ENCODE measurements around the gene HDAC9.

Gene HDAC9

DNA sequence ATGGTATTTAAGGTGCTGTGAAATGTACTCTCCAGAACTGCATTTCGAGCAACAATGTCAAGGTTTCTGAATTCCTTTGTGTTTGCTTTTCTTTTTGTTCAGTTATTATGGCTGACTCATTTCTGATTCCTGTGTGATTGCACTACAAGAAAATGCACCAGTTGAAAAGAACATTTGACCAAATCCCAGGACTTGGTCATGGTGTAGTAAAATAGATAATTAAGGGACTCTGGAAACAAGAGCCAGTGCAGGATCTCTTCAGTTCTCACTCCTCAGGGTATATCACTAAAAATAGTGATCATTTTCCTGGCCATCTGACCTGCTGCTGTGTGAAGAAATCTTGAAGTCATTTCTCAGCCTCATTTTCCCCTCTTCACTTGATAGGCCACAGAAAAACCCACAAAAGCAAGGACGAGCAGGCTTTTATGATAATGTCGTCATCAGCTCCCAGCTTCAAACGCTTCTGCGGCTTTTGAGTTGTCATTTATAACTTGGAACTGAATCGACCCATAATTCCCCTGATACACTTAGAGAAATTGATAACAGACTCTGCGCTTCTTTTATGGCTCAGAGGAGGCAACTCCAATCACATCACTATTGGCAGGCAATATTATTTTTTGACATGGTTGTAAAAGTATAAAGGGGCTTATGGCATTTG, 274.7 kb downstream of the HDAC9 start:
- DNase-seq (ENCODE audit: insufficient read length, low spot score), result no peak

DNA sequence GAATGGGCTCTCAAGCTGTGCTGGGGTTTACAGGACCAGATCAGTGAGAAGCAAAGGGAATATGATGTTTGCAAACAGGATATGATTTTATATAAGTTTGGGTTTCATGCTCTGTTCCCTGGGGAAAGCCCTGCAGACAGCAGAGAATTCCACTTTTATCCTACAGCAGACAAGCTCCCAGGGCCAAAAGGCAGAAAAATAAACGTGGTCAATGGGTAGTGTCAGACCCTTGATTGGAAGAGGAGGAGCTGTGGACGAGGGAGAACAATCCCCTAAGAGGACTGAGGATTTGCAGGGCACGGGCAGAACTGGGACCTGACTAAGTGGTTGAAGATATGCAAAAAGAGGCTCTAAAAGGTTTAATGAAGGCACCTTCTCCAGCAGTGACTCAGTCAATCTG, 275.3 kb downstream of the HDAC9 start:
- no peak for FAIRE-seq

More for the DNA sequence above, 274.7 kb downstream of the HDAC9 start:
- FAIRE-seq, result no peak

DNA sequence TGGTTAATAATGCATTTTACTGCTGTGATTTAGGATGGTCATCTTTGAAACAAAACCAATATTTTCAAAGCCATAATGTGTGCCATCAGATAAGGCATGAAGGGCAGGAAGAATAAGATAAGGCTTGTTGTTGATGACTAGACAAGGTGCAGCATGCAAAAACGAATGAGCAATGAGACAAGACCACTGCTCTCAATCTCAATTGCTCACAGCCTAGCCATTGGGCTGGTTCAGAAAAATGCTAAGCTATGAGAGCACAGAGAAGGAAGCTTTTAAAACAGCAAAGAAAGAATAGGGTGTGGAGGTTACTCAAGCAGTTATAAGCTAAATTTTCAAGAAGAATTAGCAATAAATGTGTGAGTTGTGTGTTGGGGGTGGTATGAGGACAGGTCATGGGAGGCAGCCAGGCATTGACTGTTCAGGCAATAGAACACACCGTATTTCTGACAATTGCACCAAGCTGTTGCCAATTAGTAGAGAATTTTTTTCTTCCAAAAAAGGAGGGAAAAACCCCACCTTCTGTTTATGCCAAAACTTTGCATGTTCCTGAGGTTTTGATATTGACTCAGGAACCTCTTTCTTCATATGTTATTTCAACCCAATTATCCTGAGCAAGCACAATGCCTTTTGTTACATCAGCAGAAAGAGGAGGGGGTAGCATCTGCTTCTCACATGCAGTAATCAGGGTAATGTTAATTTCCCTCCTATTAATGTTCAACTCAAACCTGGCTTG, 276.5 kb downstream of the HDAC9 start:
- DNase-seq (ENCODE audit: insufficient read length, low spot score) (no peak), FAIRE-seq (no peak)

More for the DNA sequence above, 275.3 kb downstream of the HDAC9 start:
- DNase-seq (ENCODE audit: insufficient read length, low spot score), result no peak

DNA sequence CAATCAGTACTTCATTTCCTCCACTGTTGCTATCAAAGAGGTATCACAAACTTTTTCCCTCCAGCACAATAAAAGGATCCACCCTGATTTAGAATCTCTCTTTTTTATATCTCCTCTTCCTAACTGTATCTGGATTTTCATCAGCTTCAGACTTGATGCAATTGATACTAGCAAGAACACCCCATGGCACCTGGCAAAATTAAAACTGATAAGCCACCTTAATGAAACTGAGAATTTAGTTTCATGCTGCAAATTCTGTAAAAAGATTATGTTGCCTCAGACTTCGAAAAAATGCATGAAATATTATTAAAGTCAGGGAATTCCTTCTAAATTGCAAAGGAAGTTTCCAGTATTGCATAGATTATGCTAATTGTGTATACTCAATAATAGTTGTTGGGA, 277.0 kb downstream of the HDAC9 start:
- no peak for FAIRE-seq

DNA sequence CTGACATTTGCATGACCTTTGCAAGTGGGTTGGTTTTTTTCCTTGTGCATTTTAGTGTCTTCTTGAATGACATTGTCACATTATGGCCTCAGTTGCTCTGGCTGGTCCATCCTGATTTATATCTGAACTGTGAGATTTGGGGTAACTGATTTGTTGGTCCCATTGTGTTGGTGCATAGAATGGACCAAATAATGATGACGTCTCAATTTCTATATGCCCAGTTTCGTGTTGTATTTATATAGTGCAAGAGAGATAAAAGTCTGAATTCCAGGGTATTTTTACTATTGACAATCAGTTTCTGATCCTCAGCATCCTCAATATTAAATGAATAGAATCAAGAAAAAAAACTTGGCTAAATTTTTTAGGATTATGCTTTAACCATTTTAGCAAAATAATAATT, 281.8 kb downstream of the HDAC9 start:
- DNase-seq (ENCODE audit: insufficient read length, low spot score) (no peak), FAIRE-seq (no peak)

More for the DNA sequence above, 277.0 kb downstream of the HDAC9 start:
- DNase-seq (ENCODE audit: insufficient read length, low spot score), result no peak

DNA sequence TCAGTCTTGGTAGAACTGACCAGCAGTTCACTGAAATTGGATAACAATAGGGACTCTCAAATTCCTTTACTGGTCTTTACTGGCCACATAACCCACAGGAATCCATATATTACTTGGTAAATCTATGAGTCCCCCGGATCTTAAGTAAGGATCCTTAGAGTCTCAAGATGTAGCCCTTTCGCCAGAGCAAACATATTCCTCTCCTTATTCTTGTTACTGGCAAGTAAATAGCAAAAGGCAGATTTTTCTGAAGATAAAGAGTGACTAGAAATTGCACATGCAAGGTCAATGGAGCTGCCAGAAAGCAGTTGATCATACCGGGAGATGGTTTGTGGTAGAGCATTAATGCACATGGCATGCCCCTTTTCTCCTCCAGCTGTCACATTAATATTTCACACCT, 283.0 kb downstream of the HDAC9 start:
- no peak for FAIRE-seq
- DNase-seq (ENCODE audit: insufficient read length, low spot score), result no peak

DNA sequence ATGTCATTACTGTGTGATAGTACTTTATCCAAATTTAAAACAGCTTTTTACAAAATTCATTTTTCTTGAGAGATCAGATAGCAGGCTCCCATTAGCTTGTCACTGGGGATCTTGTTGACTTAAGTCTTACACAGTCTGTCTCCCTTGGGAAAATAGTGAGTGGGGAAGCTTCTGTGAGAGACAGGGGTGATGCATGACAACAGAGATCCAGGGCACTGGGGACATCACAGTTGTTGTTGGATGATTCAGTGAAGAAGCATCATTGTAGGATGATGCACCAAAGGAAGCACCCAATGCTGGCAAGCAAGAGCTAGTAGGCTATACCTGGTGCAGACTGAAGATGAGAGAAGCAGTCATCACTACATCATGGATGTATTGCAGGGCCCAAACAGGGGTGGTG, 284.7 kb downstream of the HDAC9 start:
- DNase-seq (ENCODE audit: insufficient read length, low spot score) (no peak), FAIRE-seq (no peak)

DNA sequence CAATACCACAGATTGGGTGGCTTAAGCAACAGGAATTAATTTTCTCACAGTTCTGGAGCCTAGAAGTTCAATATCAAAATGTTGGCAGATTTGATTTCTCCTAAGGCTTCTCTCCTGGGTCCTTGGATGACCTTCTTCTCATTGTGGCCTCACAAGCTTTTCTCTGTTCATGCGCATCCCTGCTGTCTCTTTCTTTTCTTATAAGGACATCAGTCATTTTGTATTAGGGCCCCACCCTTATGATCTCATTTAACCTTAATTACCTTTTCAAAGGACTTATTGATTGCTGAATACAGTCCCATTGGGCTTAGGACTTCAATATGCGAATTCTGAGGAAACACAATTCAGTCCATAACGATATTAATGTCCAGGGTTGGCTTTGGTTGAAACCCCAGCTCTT, 285.4 kb downstream of the HDAC9 start:
- FAIRE-seq, result no peak
- no peak for DNase-seq (ENCODE audit: insufficient read length, low spot score)

DNA sequence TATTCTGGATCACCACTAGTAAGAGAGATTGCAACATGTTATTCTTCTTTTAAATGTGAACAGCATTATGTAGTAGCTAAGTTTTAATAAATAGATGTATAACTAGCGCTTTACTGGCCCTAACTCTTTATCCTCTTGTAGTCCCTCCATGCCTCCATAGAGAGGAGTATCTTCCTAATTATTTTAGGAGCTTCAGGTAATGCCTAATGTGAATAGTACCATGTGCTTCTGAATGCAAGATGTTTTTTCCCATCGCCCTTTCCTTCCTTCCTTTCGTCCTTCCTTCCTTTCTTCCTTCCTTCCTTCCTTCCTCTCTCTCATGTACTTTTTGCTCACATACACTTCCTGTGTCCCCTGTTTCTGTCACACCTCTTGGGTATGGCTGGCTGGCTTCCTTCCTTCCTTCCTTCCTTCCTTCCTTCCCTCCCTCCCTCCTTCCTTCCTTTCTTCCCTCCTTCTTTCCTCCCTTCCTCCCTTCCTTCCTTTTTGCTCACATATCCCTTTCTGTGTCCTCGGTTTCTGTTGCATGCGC, 290.7 kb downstream of the HDAC9 start:
- DNase-seq (ENCODE audit: insufficient read length, low spot score) (no peak), FAIRE-seq (no peak)

DNA sequence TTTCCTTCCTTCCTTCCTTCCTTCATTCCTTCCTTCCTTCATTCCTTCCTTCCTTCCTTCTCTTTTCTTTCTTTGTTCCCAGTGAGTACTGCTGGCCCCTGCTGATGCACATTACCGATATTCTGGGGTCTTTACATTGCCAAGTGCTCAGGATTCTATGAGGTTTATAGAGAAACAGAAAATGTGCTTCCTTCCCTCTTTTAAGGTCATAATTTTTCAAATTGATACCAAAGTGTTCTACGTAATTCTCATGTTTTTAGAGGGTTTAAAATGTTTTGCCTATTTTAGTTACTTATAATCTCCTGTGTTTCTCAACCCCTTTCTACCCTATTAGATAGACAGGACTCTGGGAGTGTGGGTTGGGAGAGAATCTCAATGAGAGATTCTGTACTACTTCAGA, 291.2 kb downstream of the HDAC9 start:
- DNase-seq (ENCODE audit: insufficient read length, low spot score) (no peak), FAIRE-seq (no peak)

DNA sequence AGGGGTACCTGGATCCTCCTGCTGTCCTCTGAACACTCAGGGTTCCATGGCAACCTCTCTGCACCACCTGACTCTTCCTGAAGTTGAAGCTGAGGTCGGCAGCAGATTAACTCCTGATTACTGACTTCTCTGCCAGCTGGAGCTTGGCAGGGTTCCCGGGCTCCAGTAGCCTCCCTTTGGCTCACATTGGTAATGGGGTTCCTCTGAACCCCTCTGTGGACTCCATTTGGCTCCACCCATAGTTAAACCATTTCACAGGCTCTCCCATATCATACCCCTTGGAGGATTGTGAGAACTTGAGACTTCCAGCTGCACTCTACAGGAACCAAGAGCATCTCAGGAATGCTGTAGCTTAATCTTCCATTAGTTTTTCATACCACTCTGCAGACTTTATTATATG, 292.5 kb downstream of the HDAC9 start:
- FAIRE-seq, result no peak
- no peak for DNase-seq (ENCODE audit: insufficient read length, low spot score)

DNA sequence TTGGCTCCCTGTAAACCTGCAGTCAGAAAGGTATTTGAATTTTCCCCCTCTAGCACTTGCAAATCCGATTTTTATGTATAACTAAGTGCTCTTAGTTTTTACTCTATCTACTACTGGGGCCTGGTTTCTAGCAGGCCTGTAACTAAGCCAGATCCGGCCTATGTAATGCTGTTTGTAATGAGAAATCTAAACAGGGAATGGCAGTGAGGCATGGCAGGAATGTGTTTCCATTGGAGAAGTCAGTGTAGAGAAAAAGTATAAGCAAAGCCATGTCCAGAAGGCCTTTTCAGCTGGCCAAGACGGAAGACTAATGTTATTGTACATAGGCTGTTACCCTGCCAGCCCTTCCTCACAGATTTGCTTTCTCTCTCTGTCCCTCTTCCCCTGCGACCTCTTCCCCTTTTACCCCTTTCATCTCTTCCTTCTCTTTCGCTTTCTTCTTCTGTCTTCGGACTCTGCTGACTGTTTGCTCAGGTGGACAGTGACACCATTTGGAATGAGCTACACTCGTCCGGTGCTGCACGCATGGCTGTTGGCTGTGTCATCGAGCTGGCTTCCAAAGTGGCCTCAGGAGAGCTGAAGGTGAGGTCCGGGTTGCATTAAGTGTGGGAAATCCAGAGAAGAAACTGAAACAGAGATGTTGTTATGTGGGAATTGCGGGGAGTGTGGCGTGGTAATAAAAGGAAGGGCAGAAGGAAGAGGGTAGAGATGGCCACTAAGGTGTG, 297.5 kb downstream of the HDAC9 start:
- FAIRE-seq (no peak), DNase-seq (ENCODE audit: insufficient read length, low spot score) (no peak)

DNA sequence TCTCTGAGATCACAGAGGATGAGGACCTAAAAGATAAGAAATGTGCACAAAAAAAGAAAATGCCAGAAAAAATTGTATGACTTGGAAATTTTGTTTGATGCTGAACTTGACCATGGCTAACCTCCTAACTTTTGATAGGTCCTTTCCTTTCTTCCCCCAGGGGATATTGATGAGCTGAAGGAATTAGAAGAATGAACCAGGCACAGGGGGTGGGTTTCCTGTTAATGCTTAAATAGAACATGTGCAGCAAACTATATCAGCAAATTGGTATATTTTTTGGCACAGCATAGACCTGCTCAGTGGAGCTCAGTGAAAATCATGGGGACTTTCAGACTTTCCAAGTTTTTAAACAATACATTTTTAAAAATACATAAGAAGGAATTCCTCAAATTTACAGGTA, 300.7 kb downstream of the HDAC9 start:
- peak; percentile 3 for DNase-seq (ENCODE audit: insufficient read length, low spot score)

DNA sequence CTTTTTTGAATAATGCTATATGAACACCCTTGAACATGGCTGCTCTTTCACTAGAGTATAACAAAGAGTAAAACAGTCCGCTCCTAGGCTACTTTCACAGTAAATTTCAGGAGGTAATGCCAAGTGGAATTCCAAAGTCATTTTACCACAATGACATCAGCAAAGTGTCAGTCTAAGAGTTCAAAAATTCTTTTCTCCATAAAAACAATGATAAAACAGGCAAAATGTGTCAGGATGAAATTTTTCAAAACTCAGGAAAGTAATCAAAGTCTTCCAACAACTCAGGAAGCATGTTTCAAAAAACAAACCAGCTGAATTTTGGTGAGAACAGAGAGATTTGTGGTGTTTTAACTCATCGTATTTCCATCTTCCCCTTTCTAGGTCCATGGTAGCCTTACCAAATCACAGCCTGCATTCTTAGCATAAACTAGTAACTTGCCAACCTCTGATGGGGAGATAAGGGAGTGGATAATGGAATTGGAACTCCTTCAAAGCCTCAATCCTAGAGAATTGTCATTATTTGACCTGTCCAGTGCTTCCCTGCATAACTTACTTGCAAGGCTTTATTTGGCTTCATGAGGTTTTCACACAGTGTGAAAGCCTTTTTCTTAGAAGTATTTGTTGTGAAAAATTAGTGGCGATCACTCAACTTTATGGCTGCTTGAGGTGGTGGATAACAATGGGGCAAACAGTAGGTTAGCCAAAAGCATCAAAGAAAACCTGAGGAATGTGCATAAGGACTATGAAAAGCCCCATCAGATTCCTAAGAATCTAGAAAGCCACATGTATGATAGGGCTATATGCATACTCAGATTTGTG, 302.7 kb downstream of the HDAC9 start:
- FAIRE-seq, result no peak
- DNase-seq (ENCODE audit: insufficient read length, low spot score), result peak; percentile 10

More for the DNA sequence above, 300.7 kb downstream of the HDAC9 start:
- no peak for FAIRE-seq

DNA sequence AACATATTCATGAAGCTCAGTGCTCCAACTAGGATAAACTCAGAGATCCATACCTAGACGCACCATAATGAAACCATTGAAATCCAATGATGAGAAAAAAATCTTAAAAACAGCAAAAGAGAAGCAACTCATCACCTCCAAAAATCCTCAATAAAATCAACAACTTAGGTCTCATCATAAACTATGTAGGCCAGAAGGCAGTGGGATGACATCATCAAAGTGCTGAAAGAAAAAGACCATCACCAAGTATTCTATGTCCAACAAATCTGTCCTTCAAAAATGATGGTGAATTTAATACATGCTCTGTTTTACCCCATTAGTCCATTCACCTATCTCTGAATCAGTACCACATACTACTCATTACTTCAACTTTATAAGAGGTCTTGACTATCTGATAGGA, 304.4 kb downstream of the HDAC9 start:
- no peak for FAIRE-seq

DNA sequence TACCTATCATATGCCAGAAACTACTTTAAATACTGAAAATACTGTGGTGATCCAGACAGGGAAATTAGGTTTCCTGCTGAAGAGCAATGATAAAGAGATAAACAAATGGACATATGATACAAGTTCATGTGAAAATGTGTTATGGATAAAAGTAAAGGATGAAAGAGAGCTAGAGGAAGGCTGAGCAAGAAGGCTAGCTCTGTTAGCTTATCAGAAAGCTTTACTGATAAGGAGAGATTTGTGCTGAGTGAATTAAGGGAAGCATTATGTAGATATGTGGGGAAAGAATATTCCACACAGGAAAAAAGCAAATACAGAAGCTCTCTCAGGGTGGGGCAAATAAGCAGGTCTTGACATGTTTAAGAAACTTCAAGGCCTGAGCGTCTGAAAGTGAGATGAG, 308.4 kb downstream of the HDAC9 start:
- DNase-seq (ENCODE audit: insufficient read length, low spot score) (no peak), FAIRE-seq (no peak)

More for the DNA sequence above, 304.4 kb downstream of the HDAC9 start:
- no peak for DNase-seq (ENCODE audit: insufficient read length, low spot score)

DNA sequence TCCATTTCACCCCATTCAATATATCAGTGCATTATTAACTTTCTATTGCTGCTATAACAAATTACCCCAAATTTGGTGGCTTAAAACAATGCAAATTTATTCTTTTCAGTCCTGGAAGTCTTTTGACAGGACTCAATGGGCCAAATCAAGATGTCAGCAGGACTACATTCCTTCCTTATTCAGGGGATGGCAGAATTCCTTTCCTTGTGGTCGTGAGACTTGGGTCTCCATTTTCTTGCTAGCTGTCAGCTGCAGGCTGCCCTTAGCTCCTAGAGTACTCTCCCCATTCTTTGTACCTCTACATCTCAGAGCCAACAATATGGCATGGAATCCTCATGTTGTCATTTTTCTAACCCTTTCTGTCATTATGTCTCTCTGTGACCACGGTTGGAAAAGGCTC, 310.6 kb downstream of the HDAC9 start:
- FAIRE-seq (no peak), DNase-seq (ENCODE audit: insufficient read length, low spot score) (no peak)

DNA sequence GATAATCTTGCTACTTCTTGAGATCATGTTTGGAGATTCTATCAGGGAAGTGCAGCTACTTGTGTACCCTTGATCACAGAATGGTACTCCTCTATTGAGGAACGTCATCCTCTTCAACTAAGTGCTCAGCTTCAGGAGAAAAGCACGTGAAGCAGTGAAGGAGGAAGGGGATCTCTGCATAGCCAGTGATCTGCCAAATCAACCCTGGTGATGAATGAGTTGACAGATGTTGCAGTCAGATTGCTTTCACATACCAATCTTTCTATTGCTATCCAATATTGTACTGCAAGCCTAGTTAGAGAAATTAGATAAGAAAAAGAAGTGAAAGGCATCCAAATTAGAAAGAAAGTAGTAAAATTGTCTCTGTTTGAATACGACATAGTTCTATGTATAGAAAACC, 312.5 kb downstream of the HDAC9 start:
- no peak for DNase-seq (ENCODE audit: insufficient read length, low spot score)
- no peak for FAIRE-seq

DNA sequence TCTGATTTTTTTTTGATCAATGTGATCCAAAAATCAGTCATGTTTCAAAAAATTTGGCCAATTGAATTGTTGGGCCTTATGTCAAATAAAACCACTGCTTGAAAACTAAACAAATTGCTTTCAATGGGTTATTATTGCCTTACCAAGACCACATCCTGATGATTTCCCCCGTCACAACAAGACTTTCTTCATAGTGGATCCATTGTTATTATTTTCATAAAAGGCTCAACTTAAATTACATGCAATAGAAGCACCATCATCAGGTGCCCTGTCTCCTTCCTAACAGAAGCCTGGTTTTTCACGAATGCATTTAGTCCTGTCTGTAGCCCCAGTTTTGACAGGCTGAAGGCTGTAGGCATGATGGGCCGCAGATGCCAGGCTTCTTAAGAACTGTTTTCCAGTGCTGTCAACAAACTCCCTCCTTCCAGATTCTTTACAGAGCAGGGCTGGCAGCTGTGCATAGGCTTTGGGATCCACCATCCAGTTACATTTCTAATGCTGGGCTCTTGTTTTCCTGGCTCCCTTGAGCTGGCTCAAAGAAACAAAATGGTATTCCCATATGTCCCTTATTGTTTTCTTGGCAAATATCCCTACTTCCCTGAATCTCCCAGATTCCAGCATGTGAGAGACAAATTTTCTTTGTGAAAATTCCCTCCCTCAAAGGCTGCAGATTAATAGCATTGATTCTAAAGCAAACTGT, 319.9 kb downstream of the HDAC9 start:
- FAIRE-seq, result no peak

DNA sequence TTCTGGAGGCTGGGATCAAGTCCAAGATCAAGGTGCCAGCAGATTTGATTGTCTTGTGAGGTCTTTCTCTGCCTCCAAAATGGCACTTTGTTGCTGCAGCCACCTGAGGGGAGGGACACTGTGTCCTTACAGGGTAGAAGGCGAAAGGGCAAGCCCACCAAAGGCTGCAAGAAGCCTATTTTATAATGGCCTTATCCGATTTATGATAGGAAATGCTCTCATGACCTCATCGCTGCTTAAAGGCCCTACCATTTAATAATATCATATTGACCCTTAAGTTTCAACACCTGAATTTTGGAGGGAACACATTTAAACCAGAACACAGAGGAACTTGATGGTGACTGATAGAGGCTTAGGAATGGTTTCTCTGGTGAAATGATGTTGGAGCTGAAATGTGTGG, 325.4 kb downstream of the HDAC9 start:
- DNase-seq (ENCODE audit: insufficient read length, low spot score) (no peak), FAIRE-seq (no peak)

More for the DNA sequence above, 319.9 kb downstream of the HDAC9 start:
- DNase-seq (ENCODE audit: insufficient read length, low spot score), result no peak

Data from HTR-8/SVneo (cell line).